GOT3 (cell line): ENCODE data around the gene CDKAL1.
"Not testable (repeated sequence)": the region's sequence is repeated elsewhere in the genome, so short reads cannot be mapped to it uniquely, and the experiment has no call there.

Source experiments
- DNase-seq: peaks from one replicate; lab custom pipeline; 2025; ENCODE audit warnings: mixed read lengths; lab: John Stamatoyannopoulos, UW

The CDKAL1 gene

GRCh38 chr6:20708367-20709124, 174.3 kb downstream of the CDKAL1 start:
- no peak for DNase-seq

- DNase-seq, result no peak
Observed at GRCh38 chr6:20709451-20709850, 175.2 kb downstream of the CDKAL1 start.

DNA sequence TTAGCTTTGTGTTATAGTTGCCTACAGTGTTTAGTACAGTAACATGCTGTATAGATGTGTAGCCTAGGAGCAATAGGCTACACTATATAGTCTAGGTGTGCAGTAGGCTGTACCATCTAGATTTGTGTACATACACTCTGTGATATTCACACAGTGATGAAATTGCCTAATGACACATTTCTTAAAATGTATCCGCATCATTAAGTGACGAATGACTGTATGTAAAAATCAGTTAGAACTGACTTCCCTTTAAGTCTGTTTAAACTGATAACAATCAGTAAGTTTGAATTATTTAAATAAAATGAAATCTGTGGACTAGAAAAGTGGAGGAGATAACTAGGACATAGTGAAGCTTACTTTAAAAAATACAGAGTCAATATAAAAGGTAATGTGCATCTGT, 176.1 kb downstream of the CDKAL1 start:
- DNase-seq, result no peak

DNA sequence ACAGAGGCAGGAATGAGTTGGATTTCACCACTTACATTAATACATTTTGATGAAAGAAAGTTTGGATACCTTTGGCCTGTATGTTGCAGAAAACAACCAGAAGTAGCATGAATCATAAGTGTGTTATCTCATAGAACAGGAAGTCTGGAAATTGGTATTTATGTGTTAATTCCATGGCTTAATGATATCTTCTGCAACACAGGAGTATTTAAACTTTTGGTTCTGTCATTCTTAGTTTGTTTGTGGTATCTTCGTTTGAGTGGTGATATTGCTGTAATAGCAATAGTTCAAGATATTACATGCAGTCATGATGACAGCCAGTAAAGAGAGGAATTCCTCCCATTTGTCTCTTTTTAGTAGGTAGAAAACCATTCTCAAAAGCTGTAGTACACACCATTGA, 177.3 kb downstream of the CDKAL1 start:
- no peak for DNase-seq

DNA sequence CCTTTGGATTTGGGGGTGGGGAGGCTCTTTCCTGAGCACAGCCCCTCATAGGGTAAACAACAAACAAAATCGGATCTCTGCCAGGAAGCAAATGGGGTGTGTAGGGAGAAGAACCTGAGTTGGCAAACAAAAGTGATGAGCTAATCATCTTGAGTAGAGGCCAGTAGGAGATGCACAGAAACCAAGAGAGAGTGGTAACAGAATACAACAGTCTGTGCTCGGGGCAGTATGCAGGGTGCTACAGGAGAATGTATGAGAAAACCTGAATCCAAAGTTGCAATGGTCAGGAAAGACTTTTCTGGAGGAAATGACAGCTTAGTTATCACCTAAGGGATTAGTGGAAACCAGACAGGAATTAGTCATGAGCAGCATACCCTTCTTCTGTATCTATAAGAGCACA, 177.8 kb downstream of the CDKAL1 start:
- DNase-seq, result no peak

GRCh38 chr6:20715135-20715806, 181.0 kb downstream of the CDKAL1 start:
- no peak for DNase-seq

- DNase-seq, result no peak
Observed at GRCh38 chr6:20716865-20717264, 182.6 kb downstream of the CDKAL1 start.

GRCh38 chr6:20717743-20718142, 183.5 kb downstream of the CDKAL1 start:
- no peak for DNase-seq

DNA sequence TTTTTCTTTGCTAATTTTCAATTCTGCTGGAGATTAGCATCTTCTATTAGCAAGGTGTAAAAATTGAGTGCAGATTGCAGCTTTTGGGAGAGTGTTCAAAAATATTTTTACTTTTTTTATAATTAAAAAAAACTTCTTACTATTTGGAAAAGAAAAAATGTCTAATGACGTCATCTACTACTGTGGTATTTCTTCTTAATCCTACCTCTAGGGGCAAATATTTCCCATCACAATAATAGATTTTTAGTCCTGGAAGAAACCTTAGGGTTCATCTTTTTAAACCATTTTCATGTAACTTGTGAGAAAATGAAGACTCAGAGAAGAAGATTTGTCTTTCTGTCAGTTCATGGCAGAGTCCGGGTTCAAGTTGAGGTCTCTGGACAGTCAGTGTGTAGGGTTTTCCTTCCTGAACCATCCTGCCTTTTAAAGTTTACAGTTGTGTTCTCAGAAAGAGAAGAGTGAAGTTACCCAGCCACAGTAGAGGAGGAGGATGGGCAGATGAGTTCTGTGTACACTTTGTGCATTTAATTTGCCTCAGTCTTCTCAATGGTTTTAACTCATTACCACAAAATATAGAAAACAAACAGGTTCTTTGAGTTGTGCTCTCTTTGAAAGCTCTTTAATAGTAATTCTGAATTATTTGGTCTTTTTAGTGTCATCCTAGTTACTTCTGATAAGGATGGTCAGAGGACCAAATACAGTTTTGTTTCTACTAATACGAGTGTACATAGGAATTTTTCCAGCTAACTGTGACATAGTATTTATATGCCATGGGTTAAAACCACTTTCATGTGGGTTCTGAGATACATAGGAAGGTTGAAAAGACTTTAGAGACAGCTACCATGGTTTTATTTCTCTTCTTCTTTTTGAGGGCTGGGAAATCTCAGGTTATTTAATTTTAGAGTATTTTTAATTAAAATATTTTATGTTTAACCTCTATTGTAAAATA, 184.7 kb downstream of the CDKAL1 start:
- DNase-seq, result no peak

DNA sequence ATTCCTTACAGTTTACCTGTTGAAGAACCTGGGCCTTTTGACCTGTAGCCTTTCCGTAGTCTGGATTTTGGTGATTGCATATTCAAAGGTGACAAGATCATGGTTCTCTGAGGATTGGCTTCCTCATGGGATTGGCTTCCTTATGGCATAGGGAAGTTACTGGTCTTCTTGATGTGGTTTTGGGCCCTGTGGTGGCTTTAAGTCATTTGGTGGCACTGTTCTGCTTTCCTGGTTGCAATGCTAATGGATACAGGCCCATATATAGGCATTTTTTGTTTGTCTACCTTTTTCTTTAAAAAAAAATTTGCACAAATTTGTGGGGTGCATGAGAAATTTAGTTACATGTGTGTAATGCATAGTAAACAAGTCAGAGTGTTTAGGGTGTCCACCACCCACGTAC, 185.7 kb downstream of the CDKAL1 start:
- DNase-seq, result no peak

- DNase-seq, result not testable (repeated sequence)
Observed at GRCh38 chr6:20721121-20721520, 186.9 kb downstream of the CDKAL1 start.

GRCh38 chr6:20722455-20722854, 188.2 kb downstream of the CDKAL1 start:
- DNase-seq, result no peak

GRCh38 chr6:20723236-20723635, 189.0 kb downstream of the CDKAL1 start:
- no peak for DNase-seq

DNA sequence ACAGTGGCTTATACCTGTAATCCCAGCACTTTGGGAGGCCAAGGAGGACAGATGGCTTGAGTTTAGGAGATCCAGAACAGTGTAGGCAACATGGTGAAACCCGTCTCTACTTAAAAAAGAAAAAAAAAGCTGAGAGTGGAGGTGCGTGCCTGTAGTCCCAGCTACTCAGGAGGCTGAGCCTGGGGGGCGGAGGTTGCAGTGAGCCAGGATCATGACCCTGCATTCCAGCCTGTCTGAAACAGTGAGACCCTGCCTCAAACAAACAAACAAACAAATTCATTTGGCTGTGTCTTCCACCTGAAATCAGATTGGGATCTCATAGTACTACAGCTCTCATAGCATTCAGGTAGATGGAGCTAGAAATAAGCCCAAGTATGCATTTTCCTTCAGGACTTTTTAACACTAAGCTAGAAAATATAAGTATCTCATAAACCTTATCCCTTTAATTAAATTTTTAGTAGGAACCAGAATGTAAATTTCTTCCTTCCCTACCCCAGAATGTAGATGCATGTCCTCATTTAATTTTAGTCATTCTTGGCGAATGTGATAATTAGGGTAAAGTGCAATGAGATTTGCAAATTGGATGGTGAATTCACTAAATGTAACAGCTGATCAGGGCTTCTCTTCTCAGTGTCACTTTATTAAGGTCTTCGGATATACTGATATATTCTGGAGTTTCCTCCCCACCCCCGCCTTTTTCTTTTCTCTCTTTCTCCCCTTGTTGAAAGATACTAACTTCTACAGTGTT, 190.4 kb downstream of the CDKAL1 start:
- DNase-seq, result no peak

DNA sequence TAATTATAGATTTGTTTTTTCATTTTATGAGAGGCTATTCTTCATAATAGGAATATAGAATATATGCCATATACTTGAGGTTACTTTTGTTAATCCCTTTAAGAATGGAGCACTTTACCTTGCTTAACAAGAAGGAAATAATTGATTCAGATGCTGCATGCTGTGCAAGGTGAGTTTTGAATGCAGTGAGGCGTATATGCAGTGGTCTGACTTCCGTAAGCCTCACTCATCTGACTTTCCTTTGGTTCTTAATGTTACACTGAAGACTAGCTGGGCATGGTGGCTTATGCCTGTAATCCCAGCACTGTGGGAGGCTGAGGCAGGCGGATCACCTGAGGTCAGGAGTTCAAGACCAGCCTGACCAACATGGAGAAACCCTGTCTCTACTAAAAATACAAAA, 191.0 kb downstream of the CDKAL1 start:
- DNase-seq, result not testable (repeated sequence)

- no peak for DNase-seq
Observed at GRCh38 chr6:20729086-20729485, 194.8 kb downstream of the CDKAL1 start.

- DNase-seq, result not testable (repeated sequence)
Observed at GRCh38 chr6:20732362-20732761, 198.1 kb downstream of the CDKAL1 start.

- DNase-seq, result no peak
Observed at GRCh38 chr6:20732896-20733295, 198.6 kb downstream of the CDKAL1 start.

- no peak for DNase-seq
Observed at GRCh38 chr6:20737912-20738311, 203.7 kb downstream of the CDKAL1 start.

DNA sequence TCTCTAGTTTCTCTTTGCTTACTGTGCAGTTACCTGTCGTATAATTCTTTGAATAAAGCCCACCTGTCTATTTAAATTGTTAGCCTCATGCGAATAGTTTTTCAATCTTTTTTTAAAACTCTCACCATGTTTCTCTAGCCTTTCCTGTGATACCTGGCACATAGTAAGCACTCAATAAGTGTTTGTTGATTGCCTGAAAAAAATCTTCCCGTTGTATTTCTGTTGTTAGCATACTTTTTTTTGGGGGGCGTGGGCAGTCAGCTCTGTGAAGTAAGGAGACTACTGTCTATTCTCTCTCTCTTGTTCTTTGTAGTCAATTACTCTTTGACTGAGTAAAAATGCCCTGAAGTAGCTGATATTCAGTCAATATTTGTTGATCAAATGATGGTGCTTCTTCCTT, 205.8 kb downstream of the CDKAL1 start:
- DNase-seq, result no peak

- no peak for DNase-seq
Observed at GRCh38 chr6:20740727-20741126, 206.5 kb downstream of the CDKAL1 start.

- DNase-seq, result no peak
Observed at GRCh38 chr6:20741490-20741889, 207.2 kb downstream of the CDKAL1 start.
